GM19193 (cell line): ENCODE results near the gene PTPRG.

Experiments
- POLR2A ChIP-seq: IDR thresholded peaks from 4 replicates; pipeline ENCODE4 v1.6.1; 2011; ENCODE audit not compliant: insufficient read depth, insufficient read length; ENCODE audit errors: extremely low read depth

Gene PTPRG

DNA sequence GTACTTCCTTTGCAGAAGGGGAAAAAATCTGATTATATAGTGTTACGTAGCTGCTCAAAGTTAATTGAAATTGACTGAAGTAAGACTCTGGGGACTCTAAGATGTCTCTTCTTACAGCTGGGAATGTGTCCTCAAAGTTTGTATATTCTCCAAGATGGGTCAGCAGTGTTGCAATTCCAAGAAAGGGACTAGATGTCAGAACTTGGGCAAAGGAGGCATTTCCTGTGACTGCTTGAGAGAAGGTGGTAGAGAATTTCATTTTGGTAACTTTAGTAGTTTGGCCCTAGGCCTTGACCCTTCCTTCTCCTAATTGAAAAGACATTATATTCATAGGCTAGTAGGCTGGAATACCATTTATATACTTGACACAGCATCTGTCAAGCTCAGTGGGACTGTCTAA is 33.9 kb downstream of the PTPRG start:
- TF ChIP-seq POLR2A, result no peak

DNA sequence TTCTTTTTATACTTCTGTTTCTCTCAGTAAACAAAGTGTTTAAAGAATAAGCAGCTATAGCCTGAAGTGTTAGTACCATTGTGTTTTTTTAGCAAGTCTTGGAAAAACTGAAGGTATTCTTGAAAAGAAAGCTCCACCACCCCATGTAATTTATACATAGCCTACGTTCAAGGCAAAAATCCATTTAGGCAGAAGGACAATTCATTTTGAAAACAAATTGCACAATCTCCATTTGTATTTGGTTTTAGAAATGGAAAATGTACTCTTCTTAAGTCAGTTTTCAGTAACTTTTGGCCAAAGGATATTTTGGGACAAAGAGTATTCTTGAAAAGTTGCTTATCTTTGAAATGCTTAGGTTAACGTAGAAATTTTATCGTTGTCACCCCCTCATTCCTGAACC is 34.5 kb downstream of the PTPRG start:
- no peak for TF ChIP-seq POLR2A

DNA sequence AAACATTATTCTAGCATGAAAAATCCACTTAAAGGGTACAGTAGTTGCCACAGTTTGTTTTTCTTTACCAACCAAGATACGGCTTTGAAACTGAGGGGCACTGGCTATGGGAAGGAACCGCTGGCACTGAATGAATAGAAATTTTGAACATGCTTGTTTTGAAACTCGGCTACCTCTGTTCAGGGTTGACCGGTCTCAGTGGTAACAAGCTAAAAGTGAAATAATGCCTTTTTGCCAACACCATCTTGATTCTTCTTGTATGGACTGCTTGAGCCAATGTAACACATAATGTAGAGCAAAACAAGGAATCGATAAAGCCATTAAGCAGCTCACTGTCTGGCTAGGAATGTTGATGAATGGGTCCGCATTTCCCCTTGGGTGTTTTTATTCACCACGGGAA is 36.5 kb downstream of the PTPRG start:
- no peak for TF ChIP-seq POLR2A

DNA sequence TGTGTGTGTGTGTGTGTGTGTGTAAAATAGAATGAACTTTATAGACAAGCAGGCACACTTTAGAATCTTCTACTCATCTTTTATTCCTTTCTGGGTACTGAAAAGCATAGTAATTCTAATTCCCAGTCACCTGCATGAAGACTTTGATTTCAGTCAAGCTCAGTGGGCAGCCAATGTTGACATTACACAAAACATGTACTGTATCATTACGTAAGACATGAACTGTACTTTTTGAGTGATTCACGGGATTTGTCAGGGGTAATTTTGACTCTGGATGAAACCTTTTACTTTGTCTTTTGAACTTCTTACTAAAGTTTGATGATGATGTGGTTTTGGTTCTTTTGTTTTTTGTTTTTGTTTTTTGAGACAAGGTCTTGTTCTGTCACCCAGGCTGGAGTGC is 38.8 kb downstream of the PTPRG start:
- no peak for TF ChIP-seq POLR2A

DNA sequence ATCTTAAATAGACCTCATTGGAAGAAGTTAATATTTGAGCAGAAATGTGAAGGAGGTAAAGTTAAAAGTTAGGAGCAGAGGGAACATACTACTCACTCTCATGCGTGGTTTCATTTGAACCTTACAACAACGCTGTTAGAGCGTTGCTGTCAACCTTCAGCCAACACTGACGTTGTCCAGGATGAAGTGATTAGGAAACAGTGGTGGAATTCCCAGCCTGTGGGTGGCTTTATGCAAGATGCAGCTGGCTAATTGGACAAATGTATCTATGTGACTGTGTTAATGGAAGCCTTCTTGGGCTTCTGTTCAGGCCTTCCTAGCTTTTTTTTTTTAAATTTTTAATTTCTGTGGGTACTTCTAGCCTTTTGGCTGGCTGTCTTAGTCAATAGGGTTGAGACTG is 40.5 kb downstream of the PTPRG start:
- TF ChIP-seq POLR2A, result no peak

DNA sequence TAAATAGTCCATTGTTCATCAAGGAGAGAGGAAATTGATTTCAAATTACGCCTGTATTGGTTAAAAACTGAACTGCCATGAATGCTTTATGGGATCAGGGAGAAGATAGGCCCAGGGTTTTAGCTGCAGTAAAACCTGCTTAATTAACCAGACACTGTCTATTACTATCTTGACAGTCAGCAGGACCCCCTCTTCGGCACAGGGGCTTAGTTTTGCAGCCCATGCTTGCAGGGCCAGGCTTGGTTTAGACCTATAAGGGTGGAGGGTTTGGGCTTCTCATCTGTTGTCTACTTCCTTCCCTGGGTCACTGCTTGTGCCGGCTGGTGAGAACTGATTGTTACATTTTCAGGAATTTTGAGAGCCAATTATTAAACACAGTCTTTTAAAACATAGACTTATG is 41.1 kb downstream of the PTPRG start:
- TF ChIP-seq POLR2A, result no peak

DNA sequence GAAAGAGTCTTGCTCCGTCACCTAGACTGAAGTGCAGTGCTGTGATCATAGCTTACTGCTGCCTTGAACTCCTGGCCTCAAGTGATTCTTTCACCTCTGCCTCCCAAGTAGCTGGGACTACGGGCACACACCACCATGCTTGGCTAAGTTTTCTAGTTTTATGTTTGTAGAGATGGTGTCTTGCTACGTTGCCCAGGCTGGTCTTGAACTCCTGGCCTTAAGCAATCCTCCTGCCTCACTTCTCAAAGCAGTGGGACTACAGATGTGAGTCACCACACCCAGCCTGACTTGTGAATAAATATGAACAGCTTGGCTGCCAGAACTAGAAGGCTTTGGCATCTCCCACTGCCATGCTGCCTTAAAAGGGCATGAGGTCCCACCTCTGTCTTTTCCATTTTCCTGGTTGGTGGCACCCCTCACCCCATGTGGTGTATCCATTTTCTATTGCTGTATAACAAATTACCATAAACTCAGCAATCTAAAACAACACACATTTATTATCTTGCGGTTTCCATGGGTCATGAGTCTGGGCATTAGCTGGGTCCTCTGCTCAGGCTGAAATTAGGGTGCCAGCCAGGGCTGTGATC is 44.3 kb downstream of the PTPRG start:
- TF ChIP-seq POLR2A, result no peak

DNA sequence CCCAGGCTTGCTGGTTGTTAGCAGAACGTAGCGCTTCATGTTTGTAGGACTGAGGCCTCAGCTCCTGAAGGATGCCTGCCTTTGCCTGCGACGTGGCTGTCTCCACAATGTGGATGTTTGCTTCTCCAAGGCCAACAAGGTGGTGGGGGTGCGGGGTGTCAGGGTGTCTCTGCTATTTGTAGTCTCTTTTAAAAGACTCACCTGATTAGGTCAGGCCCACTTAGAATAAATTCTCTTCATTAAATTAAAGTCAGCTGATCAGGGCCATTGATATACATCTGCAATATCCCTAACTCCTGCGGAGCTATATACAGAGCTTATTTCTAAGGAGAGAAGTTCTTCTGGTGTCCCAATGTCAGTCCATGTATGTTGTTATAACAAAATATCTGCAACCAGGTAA is 44.8 kb downstream of the PTPRG start:
- TF ChIP-seq POLR2A, result no peak

DNA sequence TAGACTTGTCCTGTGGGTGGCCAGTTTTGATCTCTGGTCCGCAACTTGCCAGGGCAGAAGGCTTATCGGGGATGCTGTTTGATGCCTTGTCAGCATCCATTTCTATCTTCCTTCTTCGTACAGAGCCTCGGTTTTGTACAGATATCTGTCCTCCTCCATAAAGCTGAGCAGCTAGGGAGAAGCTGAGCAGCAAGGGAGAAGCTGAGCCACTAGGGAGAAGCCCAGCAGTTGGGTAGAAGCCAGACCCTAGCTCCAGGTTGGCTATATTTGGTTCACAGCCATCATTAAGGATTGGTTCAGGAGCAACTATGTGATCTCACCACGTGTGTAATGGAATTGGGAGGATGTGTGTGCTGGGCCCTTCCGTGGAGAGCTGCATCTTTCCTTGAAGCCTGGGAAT is 46.7 kb downstream of the PTPRG start:
- no peak for TF ChIP-seq POLR2A

DNA sequence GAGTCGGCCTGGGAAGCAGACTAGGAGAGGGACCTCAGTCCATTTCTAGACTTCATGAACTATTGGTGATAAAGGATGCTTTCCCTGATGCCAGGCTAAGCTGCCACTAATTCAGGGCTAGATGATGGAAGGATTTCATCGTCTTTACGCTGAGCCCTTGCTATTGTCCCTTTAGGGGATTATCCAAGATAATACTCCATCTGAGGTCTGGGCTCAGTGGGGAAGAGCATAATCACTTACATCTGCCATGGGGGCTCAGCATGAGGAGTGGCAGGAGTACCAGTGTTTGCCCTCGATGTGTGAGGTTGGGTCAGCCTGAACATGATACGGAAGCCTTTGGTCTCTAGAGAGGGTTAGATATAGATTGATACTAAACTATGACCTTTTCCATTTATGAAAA is 47.3 kb downstream of the PTPRG start:
- no peak for TF ChIP-seq POLR2A

DNA sequence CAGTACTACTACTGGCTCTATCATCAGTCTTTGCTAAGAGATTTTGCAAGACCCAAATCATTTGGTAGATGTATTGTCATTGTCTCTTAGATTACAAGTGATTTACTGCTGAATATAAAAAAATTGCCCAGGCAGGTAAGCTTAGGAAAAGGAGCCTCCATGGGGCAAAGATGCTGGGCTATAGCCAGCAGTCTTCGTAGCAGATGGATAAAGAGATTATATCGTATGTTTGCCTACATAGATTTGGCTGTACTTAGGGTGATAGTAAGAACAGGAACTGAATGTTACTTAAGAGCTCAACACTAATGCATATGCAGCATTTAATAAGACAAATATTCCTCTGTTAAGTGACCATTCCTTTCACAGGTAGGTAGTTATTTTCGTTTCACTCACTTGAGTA is 48.9 kb downstream of the PTPRG start:
- no peak for TF ChIP-seq POLR2A

DNA sequence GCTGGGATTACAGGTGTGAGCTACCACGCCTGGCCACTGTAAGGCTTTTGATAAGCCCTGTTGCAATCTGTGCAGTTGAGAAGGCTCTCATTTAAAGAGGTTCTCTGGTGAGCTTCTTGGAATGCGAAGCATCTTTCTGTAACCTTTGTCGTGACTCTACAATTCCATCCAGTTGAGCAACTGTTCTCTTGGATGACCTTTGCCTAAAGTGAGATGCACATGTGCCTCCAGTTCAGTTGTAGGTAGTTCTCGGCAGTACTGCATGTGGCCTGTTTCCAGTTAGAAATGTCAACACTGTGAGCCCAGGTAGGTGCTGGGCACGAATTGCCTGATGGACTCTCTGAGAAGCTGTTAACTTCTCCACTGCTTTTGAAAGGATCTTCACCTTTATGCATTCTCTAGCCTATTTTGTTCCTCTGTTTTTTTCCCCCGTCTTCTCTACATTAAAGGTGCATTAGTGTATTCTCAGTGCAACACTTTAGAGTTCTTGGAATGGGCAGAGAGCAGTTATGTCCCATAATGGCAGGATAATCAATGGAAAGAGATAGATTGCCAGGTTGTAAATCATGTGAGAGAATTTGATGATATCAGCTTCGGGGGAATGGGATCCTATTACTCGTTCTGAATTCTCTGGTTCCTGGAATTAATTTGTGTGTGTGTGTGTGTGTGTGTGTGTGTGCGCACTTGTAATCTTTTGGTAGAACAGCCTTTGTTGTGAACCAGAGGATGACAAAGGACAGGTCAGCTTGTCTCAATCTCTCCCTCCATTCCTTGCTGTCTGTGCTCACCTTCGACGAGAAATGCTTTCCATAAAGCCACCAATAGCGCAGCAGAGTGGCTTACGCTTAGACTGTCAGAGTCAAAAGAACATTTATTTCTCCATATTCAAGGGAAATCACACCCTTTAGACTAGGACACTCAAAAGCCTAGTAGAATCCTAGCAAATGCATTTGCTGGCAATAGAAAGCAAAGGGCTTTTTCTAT is 51.1 kb downstream of the PTPRG start:
- TF ChIP-seq POLR2A, result no peak

DNA sequence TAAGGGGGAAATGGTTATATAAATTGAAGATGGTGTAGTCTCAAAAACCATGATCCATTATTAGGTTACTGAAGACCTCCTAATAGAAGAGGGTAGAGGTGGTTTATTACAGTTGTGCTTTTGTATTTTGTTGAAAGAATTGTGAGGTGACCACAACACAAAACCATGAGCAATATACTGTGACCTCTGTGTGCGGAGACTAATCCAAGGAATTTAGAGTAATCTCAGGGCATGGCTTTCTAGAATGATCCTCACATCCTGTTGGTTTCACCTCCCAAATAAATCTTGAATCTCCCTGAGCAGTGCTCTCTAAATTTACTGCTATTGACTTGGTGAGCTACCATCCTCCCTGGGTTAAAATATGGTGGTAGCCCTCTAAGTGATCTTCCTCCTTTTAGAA is 52.3 kb downstream of the PTPRG start:
- TF ChIP-seq POLR2A, result no peak

DNA sequence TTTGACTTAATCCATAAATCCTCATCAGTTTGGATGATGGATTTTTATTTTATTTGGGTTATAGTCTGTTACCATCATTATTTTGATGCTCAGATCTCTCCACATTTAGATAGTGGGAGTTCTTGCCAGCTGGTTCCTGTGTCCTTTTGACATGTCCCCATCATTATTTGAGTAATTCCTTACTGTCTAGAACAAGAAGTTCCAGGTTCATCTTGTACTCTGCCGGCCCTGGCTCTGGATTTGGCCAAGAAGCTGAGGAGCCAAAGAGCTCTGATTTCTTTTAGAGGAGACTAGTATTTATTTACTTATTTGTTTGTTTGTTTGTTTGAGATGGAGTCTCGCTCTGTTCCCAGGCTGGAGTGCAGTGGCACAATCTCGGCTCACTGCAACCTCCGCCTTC is 54.3 kb downstream of the PTPRG start:
- TF ChIP-seq POLR2A, result no peak

DNA sequence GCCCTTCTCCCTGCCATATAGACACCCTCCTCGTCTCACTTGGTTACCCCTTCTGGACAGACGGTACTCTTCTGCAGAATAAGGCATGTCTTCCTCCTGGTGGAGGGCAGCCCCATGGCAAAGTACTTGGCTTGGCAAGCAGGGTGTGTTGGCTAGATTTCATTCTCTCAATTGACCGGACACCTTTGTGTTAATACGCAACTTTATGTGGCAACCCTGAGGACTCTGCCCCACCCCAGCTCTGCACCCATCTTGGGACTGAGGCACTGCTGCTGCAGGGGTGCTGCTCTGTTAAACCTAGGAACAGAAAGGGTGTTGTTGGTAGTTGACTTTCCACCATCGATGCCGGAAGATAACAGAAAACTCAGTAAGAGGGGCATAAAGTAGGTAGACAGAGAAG is 55.2 kb downstream of the PTPRG start:
- no peak for TF ChIP-seq POLR2A

DNA sequence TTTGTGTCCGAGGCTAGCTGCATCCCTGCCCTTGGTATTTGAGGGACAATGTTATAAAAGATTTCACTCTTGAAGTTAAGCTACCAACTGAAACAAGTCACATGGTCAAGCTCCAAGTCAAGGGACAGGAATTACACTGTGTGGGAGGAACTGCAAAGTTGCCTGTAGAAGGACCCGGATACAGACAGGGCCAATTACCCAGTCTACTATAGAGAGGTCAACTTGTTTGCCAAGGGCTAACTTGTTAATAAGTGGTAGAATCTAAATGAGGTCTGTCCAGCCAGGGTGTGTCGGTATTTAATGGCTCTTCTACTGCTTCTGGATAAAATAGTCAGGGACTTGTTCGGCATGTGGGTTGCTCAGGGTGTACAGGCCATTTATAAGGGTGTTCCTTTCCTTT is 55.7 kb downstream of the PTPRG start:
- TF ChIP-seq POLR2A, result no peak
